Thyroid gland (tissue), 4 donors: ENCODE results near the gene OGG1.

Experiments
- CTCF ChIP-seq, 6 experiments: fragments of 200-600 bp in 3 of 6; fragments of 450-650 bp in 3 of 6; sonication (generic) in 3 of 6; IDR thresholded peaks; one replicate each; pipeline ENCODE4 v1.5.1; 2016 to 2019; ENCODE audit warnings: antibody characterized with exemption in 6 of 6, mild to moderate bottlenecking in 2 of 6, inconsistent platforms in 1 of 6, moderate library complexity in 1 of 6
- POLR2A ChIP-seq, 2 donors: fragments of 450-650 bp; IDR thresholded peaks; one replicate each; pipeline ENCODE4 v1.6.1; 2017; ENCODE audit warnings: antibody characterized with exemption in 2 of 2, mild to moderate bottlenecking in 2 of 2, moderate library complexity in 1 of 2

GRCh38 chr3:9716801-9717555, 32.8 kb upstream of the OGG1 start:
- TF ChIP-seq CTCF (IDR thresholded peaks at IDR 0.05) (no peak), POLR2A (IDR thresholded peaks at IDR 0.05) (no peak)
